ENCODE data around the gene S100G.

GRCh38 chrX:16646366-16647138 is 3.4 kb upstream of the S100G start:
- no peak for TF ChIP-seq CTCF (conservative IDR thresholded peaks at IDR 0.05)
- TF ChIP-seq ZFX (IDR thresholded peaks at IDR 0.05) = no peak
